Sigmoid colon (tissue), 7 donors: ENCODE data around the gene FAM210A. TPM values are rescaled to one million over a fixed set of nuclear protein-coding genes. Genes with fewer than 3 reads are reported as not detected.

Source experiments
- DNase-seq: peaks from one replicate; pipeline ENCODE4 v3.0.0-alpha.2; 2019
- H3K27ac ChIP-seq, 4 donors: fragments of 200-600 bp; sonication (generic); one replicate each; pipeline ENCODE4 v1.5.1; 2016 to 2019; ENCODE audit warnings: mild to moderate bottlenecking in 1 of 4
- H3K27me3 ChIP-seq, 3 donors: fragments of 200-600 bp; sonication (generic); one replicate each; pipeline ENCODE4 v1.5.1; 2019; ENCODE audit warnings: mild to moderate bottlenecking in 1 of 3
- H3K36me3 ChIP-seq, 4 donors: fragments of 200-600 bp; sonication (generic); one replicate each; pipeline ENCODE4 v1.5.1; 2016 to 2019
- H3K4me1 ChIP-seq, 4 donors: fragments of 200-600 bp; sonication (generic); one replicate each; pipeline ENCODE4 v1.5.1; 2017 to 2019
- H3K4me3 ChIP-seq, 4 donors: fragments of 200-600 bp; sonication (generic); one replicate each; pipeline ENCODE4 v1.5.1; 2017 to 2019; ENCODE audit warnings: mild to moderate bottlenecking in 2 of 4, moderate library complexity in 1 of 4
- H3K9me3 ChIP-seq, 4 donors: fragments of 200-600 bp in 3 of 4; sonication (generic) in 3 of 4; one replicate each; pipeline versions ENCODE4 v1.5.1 to v1.6.1; 2013 to 2019
- EP300 ChIP-seq, 4 donors: sonication (generic); formaldehyde crosslinking; IDR thresholded peaks; one replicate each; pipeline ENCODE4 v1.6.1; 2017; ENCODE audit warnings: antibody characterized with exemption in 4 of 4
- POLR2A ChIP-seq, 2 donors: fragments of 450-650 bp; IDR thresholded peaks; one replicate each; pipeline ENCODE4 v1.6.1; 2016; ENCODE audit warnings: antibody characterized with exemption in 2 of 2, mild to moderate bottlenecking in 2 of 2, moderate library complexity in 2 of 2
- POLR2AphosphoS5 ChIP-seq, 4 donors: sonication (generic); formaldehyde crosslinking; IDR thresholded peaks; one replicate each; pipeline ENCODE4 v1.6.1; 2017; ENCODE audit warnings: antibody characterized with exemption in 4 of 4
- WGBS, 2 donors: extraction: QIAGEN DNeasy Blood & Tissue Kit; methylation state at CpG; one replicate each; pipeline ENCODE4 v1.1.7; 2013; 5-methylcytosine and 5-hydroxymethylcytosine counted together
- intact Hi-C: fragments of 100-400 bp; cut with DNase I; formaldehyde crosslinking; loops from one replicate; pipeline ENCODE4 v1.15.1; 2023
- polyA plus RNA-seq, 3 donors: library from polyadenylated mRNA; stranded (reverse); fragments of 200-250 nt; gene quantifications; one replicate each; pipeline ENCODE4 v1.2.3, GENCODE V29; 2013
- total RNA-seq, 4 donors: library from RNA; depleted of rRNA; stranded (reverse); fragments of >200 nt; gene quantifications; one replicate each; pipeline ENCODE4 v1.1.0, GENCODE V29; 2016
- TF ChIP-seq, protein P1 (sequence below), 4 experiments: fragments of 450-650 bp in 3 of 4; fragments of 200-600 bp in 1 of 4; IDR thresholded peaks; one replicate each; pipeline ENCODE4 v1.5.1; 2016 to 2019; ENCODE audit warnings: antibody characterized with exemption in 4 of 4, mild to moderate bottlenecking in 3 of 4, moderate library complexity in 2 of 4
- donor health status: healthy with polysubstance abuse.
- donor health status: Bipolar disorder and iron deficiency.
- donor health status: healthy.

Gene FAM210A
- total and polyA plus RNA-seq, 7 donors = 4.8 to 19.6 (median 11.3) TPM

DNA sequence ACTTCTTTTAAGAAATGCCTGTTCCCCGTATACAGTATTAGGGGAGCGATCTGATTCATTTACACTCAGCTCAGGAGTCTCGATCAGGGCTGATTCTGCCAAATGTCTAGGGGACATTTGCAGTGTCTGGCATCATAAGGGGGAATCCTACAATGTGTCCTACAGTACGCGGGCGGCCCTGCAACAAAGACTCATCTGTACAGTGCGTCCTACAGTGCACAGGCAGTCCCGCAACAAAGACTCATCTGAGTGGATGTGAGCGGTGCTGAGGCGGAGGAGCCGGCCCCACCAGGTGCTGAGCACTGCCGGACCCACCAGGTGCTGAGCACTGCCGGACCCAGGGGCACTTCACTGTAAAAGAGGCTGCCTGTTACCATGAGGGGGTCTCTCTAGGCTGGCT, 102.5 kb downstream of the FAM210A start:
- intact Hi-C loops = no loop called here
- Histone ChIP-seq H3K4me3 (no peak overlapping the region), H3K27ac (no peak overlapping the region), H3K27me3 (no peaks in the 10 kb centered on the region), H3K4me1 (no peaks in the 10 kb centered on the region), H3K36me3 (peaks cover 0 to 4% (median 0%) of the 10 kb centered on the region in 4 donors), H3K9me3 (no peaks in the 10 kb centered on the region)
- DNase-seq = no peak
- TF ChIP-seq, protein P1, sequence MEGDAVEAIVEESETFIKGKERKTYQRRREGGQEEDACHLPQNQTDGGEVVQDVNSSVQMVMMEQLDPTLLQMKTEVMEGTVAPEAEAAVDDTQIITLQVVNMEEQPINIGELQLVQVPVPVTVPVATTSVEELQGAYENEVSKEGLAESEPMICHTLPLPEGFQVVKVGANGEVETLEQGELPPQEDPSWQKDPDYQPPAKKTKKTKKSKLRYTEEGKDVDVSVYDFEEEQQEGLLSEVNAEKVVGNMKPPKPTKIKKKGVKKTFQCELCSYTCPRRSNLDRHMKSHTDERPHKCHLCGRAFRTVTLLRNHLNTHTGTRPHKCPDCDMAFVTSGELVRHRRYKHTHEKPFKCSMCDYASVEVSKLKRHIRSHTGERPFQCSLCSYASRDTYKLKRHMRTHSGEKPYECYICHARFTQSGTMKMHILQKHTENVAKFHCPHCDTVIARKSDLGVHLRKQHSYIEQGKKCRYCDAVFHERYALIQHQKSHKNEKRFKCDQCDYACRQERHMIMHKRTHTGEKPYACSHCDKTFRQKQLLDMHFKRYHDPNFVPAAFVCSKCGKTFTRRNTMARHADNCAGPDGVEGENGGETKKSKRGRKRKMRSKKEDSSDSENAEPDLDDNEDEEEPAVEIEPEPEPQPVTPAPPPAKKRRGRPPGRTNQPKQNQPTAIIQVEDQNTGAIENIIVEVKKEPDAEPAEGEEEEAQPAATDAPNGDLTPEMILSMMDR (IDR thresholded peaks at IDR 0.05) = no peak
- TF ChIP-seq POLR2AphosphoS5 (IDR thresholded peaks at IDR 0.05) (no peak), POLR2A (IDR thresholded peaks at IDR 0.05) (no peak), EP300 (IDR thresholded peaks at IDR 0.05) (no peak)
- WGBS, 2 donors = 96 to 97% methylated on average over 13 of the region's 13 CpGs

DNA sequence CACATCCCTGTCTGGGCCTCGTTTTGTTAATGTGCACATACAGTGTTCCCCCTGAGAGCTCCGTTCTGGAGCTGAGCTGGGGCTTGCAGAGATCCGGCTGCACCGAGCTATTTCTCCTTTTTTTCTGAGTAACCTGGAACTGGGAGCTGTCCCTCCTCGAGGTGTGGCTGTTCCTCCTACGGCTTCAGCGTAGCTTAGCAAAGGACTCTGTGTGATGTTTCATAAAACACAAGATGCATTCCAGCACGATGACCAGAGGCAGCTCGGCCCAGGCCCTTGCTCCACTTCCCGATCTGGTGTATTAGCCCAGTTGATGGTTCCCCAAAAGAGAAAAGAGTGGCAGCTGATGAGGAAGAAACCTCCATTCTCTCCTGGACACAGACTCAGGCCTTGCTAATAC, 103.0 kb downstream of the FAM210A start:
- no peak for DNase-seq
- Histone ChIP-seq H3K9me3 (no peaks in the 10 kb centered on the region), H3K27ac (no peak overlapping the region), H3K4me3 (no peak overlapping the region), H3K27me3 (no peaks in the 10 kb centered on the region), H3K36me3 (peaks cover 0 to 4% (median 0%) of the 10 kb centered on the region in 4 donors), H3K4me1 (peaks cover 0 to 2% (median 0%) of the 10 kb centered on the region in 4 donors)
- intact Hi-C loops = no loop called here
- TF ChIP-seq POLR2AphosphoS5 (IDR thresholded peaks at IDR 0.05) = no peak
- WGBS, 2 donors = 72 to 76% methylated on average over 10 of the region's 10 CpGs

DNA sequence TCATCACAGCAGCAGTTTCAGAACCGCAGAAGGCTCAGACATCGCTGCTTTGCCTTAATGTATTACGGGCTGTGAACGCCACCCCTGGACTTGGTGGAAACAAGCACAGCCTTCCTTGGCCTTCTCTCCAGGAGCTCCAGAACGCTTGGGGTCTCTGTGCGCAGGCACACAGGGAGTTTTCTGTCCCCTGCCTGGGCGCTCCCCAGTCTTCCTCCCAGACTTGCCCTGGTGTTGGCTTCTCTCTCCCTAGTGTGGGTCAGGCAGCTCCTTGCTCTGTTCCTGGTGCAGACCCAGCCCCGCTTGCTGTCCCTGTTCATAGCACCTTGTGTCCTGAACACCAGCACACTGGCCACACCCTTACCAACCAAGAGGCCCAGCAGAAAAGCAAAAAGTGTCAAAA, 103.6 kb downstream of the FAM210A start:
- Histone ChIP-seq H3K4me3 (no peak overlapping the region), H3K36me3 (peaks cover 0 to 4% (median 0%) of the 10 kb centered on the region in 4 donors), H3K4me1 (peaks cover 0 to 2% (median 0%) of the 10 kb centered on the region in 4 donors), H3K27me3 (no peaks in the 10 kb centered on the region), H3K9me3 (no peaks in the 10 kb centered on the region), H3K27ac (no peak overlapping the region)
- no peak for TF ChIP-seq EP300 (IDR thresholded peaks at IDR 0.05)
- TF ChIP-seq, protein P1 (IDR thresholded peaks at IDR 0.05) = no peak
- no peak for TF ChIP-seq POLR2A (IDR thresholded peaks at IDR 0.05)
- TF ChIP-seq POLR2AphosphoS5 (IDR thresholded peaks at IDR 0.05) = no peak
- 97% methylated on average over 8 of the region's 8 CpGs for WGBS, 2 donors
- no peak for DNase-seq
- intact Hi-C loops = no loop called here

DNA sequence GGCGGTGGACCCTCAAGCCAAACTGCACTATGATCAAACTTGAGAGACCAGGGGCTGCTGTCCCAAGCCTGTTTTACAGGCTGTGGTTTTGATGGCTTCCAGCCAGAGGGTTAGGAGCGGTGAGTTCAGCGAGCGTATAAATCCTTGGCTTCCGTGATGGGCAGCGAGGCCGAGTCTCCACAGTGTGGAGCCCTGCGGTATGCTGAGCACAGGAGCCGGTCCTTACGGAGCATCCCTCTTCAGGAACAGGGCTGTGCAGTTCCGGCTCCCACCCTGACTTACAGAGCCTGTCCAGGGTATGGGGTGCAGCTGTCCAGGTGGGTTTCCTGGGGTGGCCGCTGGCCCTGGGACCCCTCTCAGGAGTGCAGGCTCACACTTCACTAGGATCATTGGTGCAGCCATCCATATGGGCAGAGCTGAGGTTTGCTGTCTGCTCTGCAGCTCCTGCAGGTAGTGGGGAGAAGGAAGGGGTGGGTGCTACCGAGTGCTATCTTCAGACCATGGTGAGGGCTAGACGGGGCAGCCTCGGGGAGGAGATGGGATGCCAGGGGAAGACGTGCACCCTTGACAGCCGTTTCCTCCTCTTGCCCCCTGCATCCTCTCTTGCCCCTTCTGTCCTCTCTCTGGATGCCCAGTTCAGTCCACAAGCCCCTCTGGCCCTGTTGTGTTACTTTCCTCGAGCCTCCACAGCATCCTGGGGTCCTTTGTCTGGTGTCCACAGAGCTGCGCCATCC, 104.3 kb downstream of the FAM210A start:
- no peak for TF ChIP-seq POLR2A (IDR thresholded peaks at IDR 0.05)
- no peak for TF ChIP-seq EP300 (IDR thresholded peaks at IDR 0.05)
- no peak for TF ChIP-seq POLR2AphosphoS5 (IDR thresholded peaks at IDR 0.05)
- intact Hi-C loops = no loop called here
- Histone ChIP-seq H3K4me1 (peaks cover 0 to 2% (median 0%) of the 10 kb centered on the region in 4 donors), H3K9me3 (no peaks in the 10 kb centered on the region), H3K36me3 (peaks cover 0 to 4% (median 0%) of the 10 kb centered on the region in 4 donors), H3K27me3 (no peaks in the 10 kb centered on the region), H3K27ac (no peak overlapping the region), H3K4me3 (no peak overlapping the region)
- DNase-seq = no peak
- WGBS, 2 donors = 94 to 95% methylated on average over 19 of the region's 19 CpGs

DNA sequence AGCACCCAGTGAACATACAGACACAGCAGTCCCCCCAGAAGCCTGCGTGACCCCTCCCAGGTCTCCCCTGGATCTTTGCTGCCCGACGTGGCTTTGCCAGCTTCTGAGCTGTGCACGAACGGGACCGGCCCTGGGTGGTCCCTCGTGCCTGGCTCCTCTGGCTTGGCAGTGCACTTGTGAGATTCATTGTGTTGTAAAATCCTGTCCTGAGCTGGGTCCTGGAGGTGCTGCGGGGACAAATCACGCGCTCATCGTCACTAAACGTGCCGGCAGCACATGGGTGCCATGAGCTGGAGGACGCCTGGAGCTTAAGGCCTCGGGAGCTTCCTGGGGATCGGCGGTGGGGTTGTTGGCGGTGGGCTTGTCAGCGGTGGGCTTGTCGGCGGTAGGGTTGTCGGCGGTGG, 104.9 kb downstream of the FAM210A start:
- 97 to 98% methylated on average over 23 of the region's 23 CpGs for WGBS, 2 donors
- Histone ChIP-seq H3K4me1 (peaks cover 0 to 2% (median 0%) of the 10 kb centered on the region in 4 donors), H3K36me3 (peaks cover 0 to 4% (median 0%) of the 10 kb centered on the region in 4 donors), H3K27me3 (no peaks in the 10 kb centered on the region), H3K4me3 (no peak overlapping the region), H3K9me3 (no peaks in the 10 kb centered on the region), H3K27ac (no peak overlapping the region)
- intact Hi-C loops = no loop called here
- TF ChIP-seq EP300 (IDR thresholded peaks at IDR 0.05) = no peak
- TF ChIP-seq POLR2A (IDR thresholded peaks at IDR 0.05) = no peak
- TF ChIP-seq, protein P1 (IDR thresholded peaks at IDR 0.05) = no peak
- TF ChIP-seq POLR2AphosphoS5 (IDR thresholded peaks at IDR 0.05) = no peak
- DNase-seq = no peak
